K562 (cell line): ENCODE measurements around the gene SYT8. TPM values are rescaled to one million over a fixed set of nuclear protein-coding genes. Genes with fewer than 3 reads are reported as not detected.

ENCODE experiments used
- ATAC-seq: fragments of 200-7000 bp; cut with Tn5 transposase; 3 replicates; pipeline ENCODE4 v1.9.1; 2020; ENCODE audit warnings: moderate library complexity
- BruUV-seq: library from RNA; stranded (reverse); fragments of 400-500 nt; replicated peaks from 2 replicates; lab custom pipeline; 2021; lab: Mats Ljungman, UMichigan
- CTCF ChIA-PET: fragments of 300-600 bp; formaldehyde crosslinking; extraction: SDS; loops from one replicate; lab custom pipeline; 2021; ENCODE audit warnings: low intra/inter-chr PET ratio; lab: Yijun Ruan, JAX
- POLR2A ChIA-PET: fragments of 300-600, 350-650 bp; sonication (Branson Sonifier 250); formaldehyde crosslinking; extraction: SDS; loops from one replicate; lab custom pipeline; 2021; ENCODE audit warnings: antibody characterized with exemption, inconsistent platforms; lab: Yijun Ruan, JAX
- DNase-seq, 4 experiments: peaks; one replicate each; pipeline versions ENCODE4 v3.0.0 to v3.0.0-alpha.2; 2011 to 2018; ENCODE audit warnings: low spot score in 3 of 4, mixed read lengths in 3 of 4; ENCODE audit errors: extremely low read depth in 1 of 4
- FAIRE-seq: peaks from 2 replicates; lab custom pipeline; 2011; peaks lifted over from hg19 to GRCh38; lab: Jason Lieb, UNC
- H2AFZ ChIP-seq: 2 replicates; pipeline ENCODE4 v1.6.0; 2011; ENCODE audit warnings: low read depth, low read length, control low read depth, inconsistent platforms
- H3K27ac ChIP-seq: fragments of 200-600 bp; 3 replicates; pipeline ENCODE4 v1.8.0; 2011; ENCODE audit warnings: low read depth, mild to moderate bottlenecking, control low read depth, inconsistent platforms, low read length, moderate library complexity, mixed read lengths; ENCODE audit errors: extremely low read depth
- H3K27me3 ChIP-seq, 2 experiments: fragments of 300-600 bp in 1 of 2; 2 replicates in 1 of 2; 3 replicates in 1 of 2; pipeline versions ENCODE4 v1.6.0 to v1.8.0; 2011; ENCODE audit warnings: inconsistent platforms in 2 of 2, low read length in 2 of 2, mild to moderate bottlenecking in 1 of 2, mixed read lengths in 1 of 2, moderate library complexity in 1 of 2; ENCODE audit not compliant: control insufficient read depth in 2 of 2, insufficient read depth in 2 of 2
- H3K36me3 ChIP-seq: fragments of 300-600 bp; 3 replicates; pipeline ENCODE4 v1.8.0; 2011; ENCODE audit warnings: mild to moderate bottlenecking, low read length, inconsistent platforms; ENCODE audit not compliant: control insufficient read depth, insufficient read depth
- H3K4me1 ChIP-seq, 2 experiments: fragments of 200-600 bp in 1 of 2; replicated peaks in 1 of 2; 2 replicates in 1 of 2; 3 replicates in 1 of 2; pipeline versions ENCODE4 v1.5.1 to v1.8.0; 2011; ENCODE audit warnings: inconsistent platforms in 2 of 2, low read length in 2 of 2, mild to moderate bottlenecking in 1 of 2, mixed read lengths in 1 of 2, moderate library complexity in 1 of 2; ENCODE audit not compliant: control insufficient read depth in 2 of 2, insufficient read depth in 2 of 2
- H3K4me2 ChIP-seq: 2 replicates; pipeline ENCODE4 v1.6.1; 2011; ENCODE audit warnings: low read length, control low read depth, inconsistent platforms, mixed read lengths; ENCODE audit not compliant: insufficient read depth
- H3K4me3 ChIP-seq: fragments of 200-600 bp; sonication (generic), shearing (Covaris generic); 2 replicates; pipeline ENCODE4 v1.5.1; 2016; ENCODE audit warnings: control low read depth, inconsistent platforms
- H3K79me2 ChIP-seq: fragments of 200-600 bp; 3 replicates; pipeline ENCODE4 v1.8.0; 2011; ENCODE audit warnings: low read length, inconsistent platforms; ENCODE audit not compliant: control insufficient read depth, insufficient read depth
- H3K9ac ChIP-seq, 2 experiments: 2 replicates each; pipeline versions ENCODE4 v1.6.0 to v1.6.1; 2011; ENCODE audit warnings: low read depth in 2 of 2, low read length in 2 of 2, control low read depth in 1 of 2, inconsistent platforms in 1 of 2, mild to moderate bottlenecking in 1 of 2, mixed read lengths in 1 of 2; ENCODE audit not compliant: insufficient read depth in 1 of 2
- H3K9me1 ChIP-seq: one replicate; pipeline ENCODE4 v1.6.0; 2011; ENCODE audit warnings: inconsistent platforms, mild to moderate bottlenecking, low read length, moderate library complexity; ENCODE audit not compliant: control insufficient read depth, insufficient read depth
- H3K9me3 ChIP-seq: replicated peaks from 2 replicates; pipeline ENCODE4 v1.5.1; 2011; ENCODE audit warnings: low read depth, low read length, inconsistent platforms; ENCODE audit not compliant: control insufficient read depth, insufficient read depth
- H4K20me1 ChIP-seq: replicated peaks from 2 replicates; pipeline ENCODE4 v1.6.1; 2011; ENCODE audit warnings: low read length, inconsistent platforms, mixed read lengths; ENCODE audit not compliant: control insufficient read depth, insufficient read depth
- ARID4B ChIP-seq: sonication (generic); formaldehyde crosslinking; IDR thresholded peaks from 2 replicates; pipeline ENCODE4 v1.8.0; 2022; ENCODE audit warnings: mild to moderate bottlenecking, missing genetic modification reagents
- E2F4 ChIP-seq: sonication (generic); formaldehyde crosslinking; IDR thresholded peaks from 2 replicates; pipeline ENCODE4 v1.8.0; 2022; ENCODE audit warnings: mild to moderate bottlenecking, low read depth, missing genetic modification reagents
- HNRNPH1 ChIP-seq: fragments of 200-400 bp; formaldehyde crosslinking; optimal IDR thresholded peaks from 2 replicates; pipeline ENCODE3; 2017; ENCODE audit warnings: low read depth, mild to moderate bottlenecking, low read length, moderate library complexity
- MTA2 ChIP-seq: fragments of 450-650 bp; IDR thresholded peaks from 2 replicates; pipeline ENCODE4 v1.6.1; 2016; ENCODE audit warnings: low read depth
- USF1 ChIP-seq: sonication (generic); formaldehyde crosslinking; IDR thresholded peaks from 2 replicates; pipeline ENCODE4 v1.9.0; 2022; ENCODE audit warnings: mild to moderate bottlenecking, missing genetic modification reagents
- WGBS: fragments of 100-300 bp; shearing (Covaris generic); methylation state at CpG from one replicate; pipeline ENCODE4 v1.1.6; 2016; ENCODE audit warnings: low coverage, mixed read lengths; ENCODE audit not compliant: insufficient coverage; ENCODE audit errors: missing lambda C conversion rate; 5-methylcytosine and 5-hydroxymethylcytosine counted together
- in situ Hi-C: fragments of 300-500 bp; cut with MboI; formaldehyde crosslinking; loops from 4 replicates; pipeline ENCODE4 v1.15.0; 2018; ENCODE audit warnings: inconsistent platforms, mixed read lengths
- intact Hi-C: fragments of 100-400 bp; cut with micrococcal nuclease; formaldehyde crosslinking; loops from 2 replicates; pipeline ENCODE4 v1.14.2; 2022
- polyA plus RNA-seq, 8 experiments: library from polyadenylated mRNA; depleted of rRNA in 4 of 8; stranded (reverse) in 5 of 8; unstranded in 3 of 8; fragments of >200 nt; fragmentation: Nextera tagmentation in 2 of 8; fragmentation: Illumina TruSeq in 1 of 8; extraction: Ambion mirVana in 2 of 8; extraction: Trizol in 1 of 8; gene quantifications; 2 replicates each; pipeline versions ENCODE4 v1.2.1 to v1.2.3, GENCODE V29; 2011 to 2014; ENCODE audit warnings: inconsistent platforms in 1 of 8, missing spikeins in 1 of 8
- total RNA-seq, 7 experiments: library from RNA; depleted of rRNA in 6 of 7; stranded (reverse); fragments of >200 nt in 6 of 7; fragmentation: Illumina TruSeq in 2 of 7; extraction: Trizol in 2 of 7; gene quantifications; 2 replicates each; pipeline versions ENCODE4 v1.2.1 to v1.2.3, GENCODE V29; 2011 to 2021; ENCODE audit warnings: low replicate concordance in 1 of 7

The SYT8 gene
- total and polyA plus RNA-seq, 9 of the 15 experiments (the other 6 are each of a cell fraction or from before 2014, with no cell fraction given) = not detected

GRCh38 chr11:1852271-1852876 lies 17.6 kb downstream of the SYT8 start:
- no peak for FAIRE-seq
- intact Hi-C loops (no loop called here), in situ Hi-C loops (loop anchor here (10.0 kb wide), 1 partner anchor 302 kb away; no protein-coding TSS in a partner anchor)
- Histone ChIP-seq H3K36me3 (no peaks in the 10 kb centered on the region), H3K27me3 (peaks cover 27 to 85% of the 10 kb centered on the region in 2 experiments; a peak in 4 of 5 replicates), H3K4me1 (peaks cover 0 to 21% of the 10 kb centered on the region in 2 experiments; a peak in 2 of 5 replicates), H3K9ac (no peak overlapping the region), H3K4me2 (no peak overlapping the region), H3K79me2 (no peaks in the 10 kb centered on the region), H3K9me1 (no peaks in the 10 kb centered on the region), H3K4me3 (no peak overlapping the region), H3K9me3 (no peaks in the 10 kb centered on the region), H2AFZ (no peak overlapping the region), H3K27ac (no peak overlapping the region), H4K20me1 (peaks cover 3% of the 10 kb centered on the region)
- no TSS peak for BruUV-seq
- 10% methylated on average over 23 of the region's 25 CpGs for WGBS
- CTCF ChIA-PET = no interaction called here
- DNase-seq = no peak
- TF ChIP-seq MTA2 = no peak
- TF ChIP-seq USF1 (CRISPR knock-in tag) = 0 out of 2 replicates have a peak, but pooled peaks have one; percentile 29
- TF ChIP-seq ARID4B (CRISPR knock-in tag) = no peak
- TF ChIP-seq E2F4 (CRISPR knock-in tag) = no peak
- TF ChIP-seq HNRNPH1 = no peak
- ATAC-seq = no peak
- POLR2A ChIA-PET = no interaction called here
